A673 (cell line): ENCODE data around the gene SLC16A9. TPM values are rescaled to one million over a fixed set of nuclear protein-coding genes. Genes with fewer than 3 reads are reported as not detected.
A peak's percentile ranks its signal among the peaks of the same experiment; 100 is the strongest.

Experiments
- BruUV-seq: library from RNA; stranded (reverse); fragments of 400-500 nt; replicated peaks from 2 replicates; lab custom pipeline; 2021; lab: Mats Ljungman, UMichigan
- CTCF ChIA-PET: fragments of 300-600 bp; sonication (Branson Sonifier 250); formaldehyde crosslinking; loops from one replicate; lab custom pipeline; 2022; ENCODE audit warnings: antibody characterized with exemption; lab: Charles Lee
- POLR2A ChIA-PET: fragments of 300-600 bp; sonication (Branson Sonifier 250); formaldehyde crosslinking; loops from one replicate; lab custom pipeline; 2022; ENCODE audit warnings: antibody characterized with exemption; ENCODE audit not compliant: low non-redundant PET; lab: Charles Lee
- DNase-seq: peaks from one replicate; pipeline ENCODE4 v3.0.0-alpha.2; 2015; ENCODE audit warnings: low spot score
- H3K27ac ChIP-seq: fragments of 200-600 bp; sonication (generic); 2 replicates; pipeline ENCODE4 v1.5.1; 2016; ENCODE audit warnings: mixed run types, low read depth, mild to moderate bottlenecking, mixed read lengths, antibody characterized with exemption, low read length; ENCODE audit not compliant: poor library complexity, severe bottlenecking
- H3K27me3 ChIP-seq: fragments of 200-600 bp; sonication (generic); replicated peaks from 2 replicates; pipeline ENCODE4 v1.6.1; 2017; ENCODE audit warnings: mixed run types, low read depth, mild to moderate bottlenecking, mixed read lengths, antibody characterized with exemption, low read length; ENCODE audit not compliant: insufficient read depth, poor library complexity
- H3K36me3 ChIP-seq: fragments of 200-600 bp; sonication (generic); 2 replicates; pipeline ENCODE4 v1.6.1; 2016; ENCODE audit warnings: mixed run types, mild to moderate bottlenecking, mixed read lengths, antibody characterized with exemption, low read length; ENCODE audit not compliant: insufficient read depth, poor library complexity, severe bottlenecking
- H3K4me1 ChIP-seq: fragments of 200-600 bp; sonication (generic); 2 replicates; pipeline ENCODE4 v1.6.1; 2017; ENCODE audit warnings: mixed run types, mild to moderate bottlenecking, mixed read lengths, antibody characterized with exemption, low read length; ENCODE audit not compliant: insufficient read depth, poor library complexity, severe bottlenecking
- H3K4me3 ChIP-seq: fragments of 200-600 bp; sonication (generic); 2 replicates; pipeline ENCODE4 v1.5.1; 2016; ENCODE audit warnings: low read depth, mixed run types, mild to moderate bottlenecking, mixed read lengths, low read length; ENCODE audit not compliant: poor library complexity, severe bottlenecking
- H3K9me3 ChIP-seq: fragments of 200-600 bp; sonication (generic); 2 replicates; pipeline ENCODE4 v1.6.1; 2016; ENCODE audit warnings: mixed run types, low read depth, mild to moderate bottlenecking, mixed read lengths, antibody characterized with exemption, low read length; ENCODE audit not compliant: poor library complexity, severe bottlenecking
- CTCF ChIP-seq: fragments of 300-800, 200-600 bp; sonication (generic); conservative IDR thresholded peaks from 2 replicates; pipeline ENCODE4 v1.5.1; 2017; ENCODE audit warnings: low read depth, mild to moderate bottlenecking, antibody characterized with exemption, low read length, moderate library complexity, mixed read lengths
- EZH2 ChIP-seq: fragments of 200-600 bp; sonication (generic); IDR thresholded peaks from 2 replicates; pipeline ENCODE4 v1.6.1; 2017; ENCODE audit warnings: borderline replicate concordance, low read depth, mild to moderate bottlenecking, mixed read lengths, antibody characterized with exemption, low read length; ENCODE audit not compliant: poor library complexity, severe bottlenecking
- intact Hi-C: fragments of 100-400 bp; cut with micrococcal nuclease; formaldehyde crosslinking; loops from one replicate; pipeline ENCODE4 v1.10.0; 2022; ENCODE audit not compliant: unreplicated experiment
- total RNA-seq: library from RNA; stranded (reverse); gene quantifications from 2 replicates; pipeline ENCODE4 v1.2.3, GENCODE V29; 2021

SLC16A9 gene
- total RNA-seq, 1 experiment from 2014 or later: 2.9 TPM

DNA sequence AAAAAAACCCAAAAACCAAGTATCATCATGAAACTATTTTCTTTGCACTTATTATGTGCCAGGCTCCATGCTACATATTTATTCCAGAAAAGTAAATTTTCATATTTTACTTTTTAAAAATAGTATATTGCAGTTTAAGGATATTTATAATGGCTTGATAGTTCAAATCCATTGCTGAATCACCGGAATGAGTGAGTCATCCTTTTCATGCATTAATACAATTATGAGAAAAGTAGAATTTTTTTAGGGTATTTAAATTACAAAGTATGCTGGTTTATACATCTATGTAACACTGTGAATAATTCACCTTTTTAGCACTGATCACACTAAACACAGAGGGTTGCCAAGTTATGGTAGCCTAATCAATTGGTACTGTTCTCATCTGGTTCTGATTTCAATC lies 54.3 kb downstream of the SLC16A9 start:
- Histone ChIP-seq H3K4me3 (no peak overlapping the region), H3K4me1 (no peaks in the 10 kb centered on the region), H3K27ac (no peak overlapping the region), H3K9me3 (no peaks in the 10 kb centered on the region), H3K36me3 (no peaks in the 10 kb centered on the region), H3K27me3 (no peaks in the 10 kb centered on the region)
- DNase-seq: no peak
- intact Hi-C loops: no loop called here
- TF ChIP-seq EZH2 (no peak), CTCF (no peak)
- CTCF ChIA-PET: no interaction called here
- no TSS peak for BruUV-seq
- POLR2A ChIA-PET: no interaction called here

DNA sequence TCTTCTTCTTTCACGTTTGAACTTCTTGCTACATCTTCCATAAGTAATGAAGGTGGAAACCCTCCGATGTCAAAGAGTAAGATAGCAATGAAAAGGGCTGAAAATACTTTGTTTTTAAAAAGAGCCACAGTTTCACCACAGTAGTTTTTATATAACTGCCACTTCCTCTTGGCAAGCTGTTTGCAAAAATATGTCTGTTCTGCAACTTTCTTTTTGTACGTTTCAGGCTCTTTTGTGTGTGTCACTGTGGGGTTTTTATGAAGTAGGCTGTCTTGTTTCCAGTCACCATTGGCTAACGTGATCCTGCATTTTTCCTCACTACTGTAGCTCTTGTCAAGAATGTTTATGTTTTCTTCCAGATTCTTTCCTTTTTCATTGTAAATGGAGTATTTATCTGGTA lies 55.6 kb downstream of the SLC16A9 start:
- Histone ChIP-seq H3K4me1 (peaks cover 3% of the 10 kb centered on the region), H3K36me3 (no peaks in the 10 kb centered on the region), H3K27me3 (no peaks in the 10 kb centered on the region), H3K9me3 (no peaks in the 10 kb centered on the region), H3K4me3 (no peak overlapping the region), H3K27ac (no peak overlapping the region)
- ChIA-PET CTCF (no interaction called here), POLR2A (no interaction called here)
- TF ChIP-seq EZH2: no peak
- no TSS peak for BruUV-seq
- intact Hi-C loops: no loop called here
- DNase-seq: peak; percentile 22

GRCh38 chr10:59651902-59652301 lies 57.7 kb downstream of the SLC16A9 start:
- intact Hi-C loops: no loop called here
- BruUV-seq: no TSS peak
- Histone ChIP-seq H3K27me3 (no peaks in the 10 kb centered on the region), H3K27ac (no peak overlapping the region), H3K4me3 (no peak overlapping the region), H3K36me3 (no peaks in the 10 kb centered on the region), H3K4me1 (peaks cover 13% of the 10 kb centered on the region), H3K9me3 (no peaks in the 10 kb centered on the region)
- POLR2A ChIA-PET: interaction anchor here (0.7 kb wide), 1 partner anchor 219 kb away, joined by 6 read pairs; no protein-coding TSS in a partner anchor
- CTCF ChIA-PET: no interaction called here
- TF ChIP-seq EZH2: no peak
- no peak for TF ChIP-seq CTCF
- DNase-seq: no peak
